Loucy (cell line): ENCODE data around the gene GTF2H2C.
A peak's percentile ranks its signal among the peaks of the same experiment; 100 is the strongest.
"Not testable (repeated sequence)": the region's sequence is repeated elsewhere in the genome, so short reads cannot be mapped to it uniquely, and the experiment has no call there.

Source experiments
- H2AFZ ChIP-seq: fragments of 200-600 bp; sonication (generic); 2 replicates; pipeline ENCODE4 v1.6.0; 2016; ENCODE audit warnings: antibody characterized with exemption, mild to moderate bottlenecking, low read length, moderate library complexity
- H3F3A ChIP-seq: fragments of 200-600 bp; 2 replicates; pipeline ENCODE4 v1.6.0; 2016; ENCODE audit warnings: antibody characterized with exemption, low read depth, mild to moderate bottlenecking
- H3K27me3 ChIP-seq: fragments of 200-600 bp; sonication (generic); 2 replicates; pipeline ENCODE4 v1.6.1; 2014; ENCODE audit warnings: low read length, mild to moderate bottlenecking; ENCODE audit not compliant: insufficient read depth, poor library complexity, severe bottlenecking
- H3K36me3 ChIP-seq: fragments of 200-600 bp; sonication (generic); 2 replicates; pipeline ENCODE4 v1.6.1; 2016; ENCODE audit warnings: low read length; ENCODE audit not compliant: insufficient read depth
- H3K4me1 ChIP-seq: fragments of 200-600 bp; sonication (generic); 2 replicates; pipeline ENCODE4 v1.5.1; 2014; ENCODE audit warnings: low read length, mild to moderate bottlenecking; ENCODE audit not compliant: insufficient read depth, poor library complexity, severe bottlenecking
- H3K4me2 ChIP-seq: fragments of 200-600 bp; sonication (generic); 2 replicates; pipeline ENCODE4 v1.6.0; 2014; ENCODE audit warnings: antibody characterized with exemption, low read length, low read depth, mild to moderate bottlenecking; ENCODE audit not compliant: poor library complexity, severe bottlenecking
- H3K4me3 ChIP-seq: fragments of 200-600 bp; sonication (generic); 2 replicates; pipeline ENCODE4 v1.5.1; 2014; ENCODE audit warnings: low read length, mild to moderate bottlenecking, mixed read lengths; ENCODE audit not compliant: poor library complexity, severe bottlenecking
- H3K79me2 ChIP-seq: fragments of 200-600 bp; sonication (generic); 2 replicates; pipeline ENCODE4 v1.6.1; 2014; ENCODE audit warnings: low read length; ENCODE audit not compliant: insufficient read depth
- H3K9ac ChIP-seq: fragments of 200-600 bp; sonication (generic); 2 replicates; pipeline ENCODE4 v1.6.0; 2014; ENCODE audit warnings: mild to moderate bottlenecking, low read depth, low read length, moderate library complexity; ENCODE audit not compliant: poor library complexity, severe bottlenecking
- H3K9me2 ChIP-seq: fragments of 200-600 bp; sonication (generic); replicated peaks from 2 replicates; pipeline ENCODE4 v1.6.1; 2016; ENCODE audit warnings: low read depth, low read length, mixed read lengths
- H3K9me3 ChIP-seq: fragments of 200-600 bp; sonication (generic); 2 replicates; pipeline ENCODE4 v1.6.1; 2014; ENCODE audit warnings: mild to moderate bottlenecking, antibody characterized with exemption, low read length, low read depth; ENCODE audit not compliant: insufficient read depth
- H4K20me1 ChIP-seq: fragments of 200-600 bp; sonication (generic); 2 replicates; pipeline ENCODE4 v1.6.0; 2014; ENCODE audit warnings: antibody characterized with exemption, low read length, mild to moderate bottlenecking; ENCODE audit not compliant: insufficient read depth, poor library complexity, severe bottlenecking

The GTF2H2C gene

GRCh38 chr5:69544602-69545001, 15.4 kb upstream of the GTF2H2C start:
- H3K79me2 ChIP-seq, H3K36me3 ChIP-seq, H3K27me3 ChIP-seq, H3K4me3 ChIP-seq, H3F3A ChIP-seq, H3K9ac ChIP-seq, H3K9me2 ChIP-seq, H4K20me1 ChIP-seq, H3K4me2 ChIP-seq, H2AFZ ChIP-seq, H3K4me1 ChIP-seq, H3K9me3 ChIP-seq: not testable (repeated sequence)

- H3K4me2 ChIP-seq: peak overlapping the region; percentile 62
- H3K4me1 ChIP-seq, H4K20me1 ChIP-seq, H3K79me2 ChIP-seq, H3F3A ChIP-seq, H3K9me2 ChIP-seq, H3K36me3 ChIP-seq, H3K9me3 ChIP-seq, H3K27me3 ChIP-seq, H2AFZ ChIP-seq: not testable (repeated sequence)
- H3K9ac ChIP-seq: peak overlapping the region; percentile 79
- peak overlapping the region; percentile 69 for H3K4me3 ChIP-seq
Observed at GRCh38 chr5:69560587-69561431, 818 bp downstream of the GTF2H2C start.

GRCh38 chr5:69566172-69566571, 6.2 kb downstream of the GTF2H2C start:
- H4K20me1 ChIP-seq, H3K79me2 ChIP-seq, H3K4me3 ChIP-seq: not testable (repeated sequence)

GRCh38 chr5:69568072-69568471, 8.1 kb downstream of the GTF2H2C start:
- not testable (repeated sequence) for H3K27me3 ChIP-seq, H3F3A ChIP-seq, H2AFZ ChIP-seq, H3K9me3 ChIP-seq, H3K36me3 ChIP-seq, H3K79me2 ChIP-seq, H3K9me2 ChIP-seq, H3K4me3 ChIP-seq, H3K9ac ChIP-seq, H4K20me1 ChIP-seq, H3K4me1 ChIP-seq, H3K4me2 ChIP-seq

More at GRCh38 chr5:69566172-69566571, 6.2 kb downstream of the GTF2H2C start:
- not testable (repeated sequence) for H3K27me3 ChIP-seq, H3K4me1 ChIP-seq, H2AFZ ChIP-seq, H3K4me2 ChIP-seq, H3K9ac ChIP-seq, H3K36me3 ChIP-seq, H3K9me3 ChIP-seq, H3K9me2 ChIP-seq, H3F3A ChIP-seq

- not testable (repeated sequence) for H2AFZ ChIP-seq, H3K36me3 ChIP-seq, H3K4me1 ChIP-seq, H4K20me1 ChIP-seq, H3K79me2 ChIP-seq, H3F3A ChIP-seq, H3K9me3 ChIP-seq, H3K4me2 ChIP-seq, H3K9me2 ChIP-seq, H3K27me3 ChIP-seq, H3K9ac ChIP-seq, H3K4me3 ChIP-seq
Observed at GRCh38 chr5:69583356-69583755, 23.4 kb downstream of the GTF2H2C start.

GRCh38 chr5:69596114-69596840, 36.3 kb downstream of the GTF2H2C start:
- not testable (repeated sequence) for H3K9ac ChIP-seq, H3K27me3 ChIP-seq, H3K9me3 ChIP-seq, H3K79me2 ChIP-seq, H3F3A ChIP-seq, H3K4me3 ChIP-seq, H2AFZ ChIP-seq, H3K4me1 ChIP-seq, H4K20me1 ChIP-seq, H3K9me2 ChIP-seq, H3K4me2 ChIP-seq, H3K36me3 ChIP-seq

GRCh38 chr5:69601947-69602346, 42.0 kb downstream of the GTF2H2C start:
- H3F3A ChIP-seq, H3K4me1 ChIP-seq, H3K4me2 ChIP-seq, H3K27me3 ChIP-seq, H3K36me3 ChIP-seq, H3K9me3 ChIP-seq, H4K20me1 ChIP-seq, H2AFZ ChIP-seq, H3K9me2 ChIP-seq, H3K4me3 ChIP-seq, H3K79me2 ChIP-seq, H3K9ac ChIP-seq: not testable (repeated sequence)
